ENCODE data around the gene PROCA1. TPM values are rescaled to one million over a fixed set of nuclear protein-coding genes. Genes with fewer than 3 reads are reported as not detected.

Gene PROCA1
- total and polyA plus RNA-seq, 2 of the 13 experiments (the other 11 are each of a cell fraction or from before 2014, with no cell fraction given), result 0.73 to 1.5 TPM

DNA sequence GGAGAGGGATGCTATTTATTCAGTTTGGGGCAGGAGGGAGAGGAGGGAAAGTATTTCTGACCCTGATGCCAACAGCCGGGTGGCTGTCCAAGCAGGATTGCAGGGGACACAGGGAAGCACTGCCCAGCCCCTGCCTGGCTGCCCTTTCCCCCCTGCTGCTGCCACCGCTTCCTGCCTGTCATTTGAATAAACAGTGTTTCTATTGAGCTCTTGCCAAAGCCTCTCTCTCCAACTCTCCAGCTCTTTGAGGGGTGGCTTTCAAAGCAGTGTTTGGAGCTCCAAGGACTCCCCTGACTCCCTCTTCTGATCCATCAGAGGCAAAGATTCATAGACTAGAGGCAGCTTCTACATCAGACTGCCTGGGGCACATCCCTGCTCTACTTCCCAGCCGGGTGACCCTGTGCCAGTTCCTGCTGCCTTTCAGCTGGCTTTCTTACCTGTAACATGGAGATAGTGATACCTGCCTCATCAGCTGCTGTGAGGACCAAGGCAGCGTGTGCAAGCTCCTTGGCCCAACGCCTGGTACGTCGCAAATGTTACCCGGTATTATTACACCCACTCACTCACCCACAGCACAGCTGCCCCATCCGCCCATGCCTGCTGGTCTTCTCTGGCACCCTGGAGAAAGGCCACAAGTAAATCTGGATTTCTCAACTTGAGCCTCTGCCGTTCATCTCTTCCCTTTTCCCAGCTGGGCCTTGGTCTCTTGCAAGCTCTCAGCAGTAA lies 9.5 kb downstream of the PROCA1 start (continued):
- no peak for TF ChIP-seq ZNF800 (CRISPR knock-in tag; IDR thresholded peaks at IDR 0.05)
- 0 out of 2 replicates have a peak, but pooled peaks have one; percentile 7 for TF ChIP-seq KDM2A (CRISPR knock-in tag; IDR thresholded peaks at IDR 0.05; ENCODE audit: borderline replicate concordance, low read depth)
- TF ChIP-seq EP300 (IDR thresholded peaks at IDR 0.05; ENCODE audit: low read depth in 2 of 2, low read length in 2 of 2), result peak in 1 of 2 experiments; percentile 47; a peak in 1 of 4 replicates
- no peak for TF ChIP-seq EP300 (CRISPR knock-in tag; IDR thresholded peaks at IDR 0.05; ENCODE audit: borderline replicate concordance)
- TF ChIP-seq ZNF264 (CRISPR knock-in tag; IDR thresholded peaks at IDR 0.05), result no peak
- no peak for TF ChIP-seq ZNF547 (CRISPR knock-in tag; IDR thresholded peaks at IDR 0.05)
- peak; percentile 50; the same call in 1 of the 2 replicates for TF ChIP-seq ZBTB7B (CRISPR knock-in tag; IDR thresholded peaks at IDR 0.05)
- TF ChIP-seq ETV5 (CRISPR knock-in tag; IDR thresholded peaks at IDR 0.05; ENCODE audit: borderline replicate concordance), result peak; percentile 56; the same call in 1 of the 2 replicates
- peak; percentile 63 for TF ChIP-seq ELF3 (CRISPR knock-in tag; IDR thresholded peaks at IDR 0.05)
- peak; percentile 91 for TF ChIP-seq HNRNPL (IDR thresholded peaks at IDR 0.05; ENCODE audit: low read depth, low read length)
- TF ChIP-seq NKX3-1 (CRISPR knock-in tag; IDR thresholded peaks at IDR 0.05), result no peak
- TF ChIP-seq HOXA5 (CRISPR knock-in tag; IDR thresholded peaks at IDR 0.05), result no peak
- TF ChIP-seq MAX (IDR thresholded peaks at IDR 0.05), result peak; percentile 24; the same call in 1 of the 2 replicates
- peak; percentile 85; the same call in 1 of the 2 replicates for TF ChIP-seq HIC2 (CRISPR knock-in tag; IDR thresholded peaks at IDR 0.05; ENCODE audit: low read depth)
- TF ChIP-seq TCF7 (IDR thresholded peaks at IDR 0.05; ENCODE audit: low read depth), result peak; percentile 13; the same call in 1 of the 2 replicates
- peak; percentile 43 for TF ChIP-seq AGO2 (optimal IDR thresholded peaks at IDR 0.05; ENCODE audit: low read depth, low read length)
- no peak for TF ChIP-seq FIP1L1 (IDR thresholded peaks at IDR 0.05; ENCODE audit: borderline replicate concordance, insufficient read depth, low read depth, low read length)
- no peak for TF ChIP-seq TFE3 (CRISPR knock-in tag; IDR thresholded peaks at IDR 0.05)
- TF ChIP-seq MYC (CRISPR knock-in tag; IDR thresholded peaks at IDR 0.05; ENCODE audit: borderline replicate concordance), result no peak
- TF ChIP-seq ZNF331 (CRISPR knock-in tag; IDR thresholded peaks at IDR 0.05), result 0 out of 2 replicates have a peak, but pooled peaks have one; percentile 11
- TF ChIP-seq FOXA3 (CRISPR knock-in tag; IDR thresholded peaks at IDR 0.05), result peak; percentile 23; the same call in 1 of the 2 replicates

Measured in HepG2 (cell line).